ENCODE data around the gene SEMA5A.

Gene SEMA5A

DNA sequence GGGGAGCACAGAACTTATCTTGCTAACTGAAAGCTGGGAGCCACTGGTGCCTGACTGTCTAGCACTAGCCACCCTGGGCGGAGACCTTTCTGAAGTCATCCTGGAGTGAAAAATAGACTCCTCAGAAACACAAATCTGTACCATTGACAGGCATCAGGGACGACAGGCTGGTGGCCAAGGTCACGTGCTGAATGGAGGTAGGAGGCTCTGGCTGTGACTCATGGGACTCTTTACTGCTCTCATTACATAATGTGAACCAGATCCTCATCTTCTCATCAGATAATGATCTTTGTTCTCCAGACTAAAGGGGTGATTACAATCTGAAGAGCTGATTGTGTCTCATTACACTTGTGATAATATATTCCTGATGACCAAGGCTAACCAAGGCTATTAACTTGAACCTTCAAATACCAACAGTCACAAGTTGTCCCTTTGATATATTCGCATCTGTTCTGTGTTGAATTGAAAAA is 91.8 kb downstream of the SEMA5A start:
- no peak overlapping the region for H3K4me3 ChIP-seq (ENCODE audit: low read depth, low read length)
- TF ChIP-seq, protein P1, sequence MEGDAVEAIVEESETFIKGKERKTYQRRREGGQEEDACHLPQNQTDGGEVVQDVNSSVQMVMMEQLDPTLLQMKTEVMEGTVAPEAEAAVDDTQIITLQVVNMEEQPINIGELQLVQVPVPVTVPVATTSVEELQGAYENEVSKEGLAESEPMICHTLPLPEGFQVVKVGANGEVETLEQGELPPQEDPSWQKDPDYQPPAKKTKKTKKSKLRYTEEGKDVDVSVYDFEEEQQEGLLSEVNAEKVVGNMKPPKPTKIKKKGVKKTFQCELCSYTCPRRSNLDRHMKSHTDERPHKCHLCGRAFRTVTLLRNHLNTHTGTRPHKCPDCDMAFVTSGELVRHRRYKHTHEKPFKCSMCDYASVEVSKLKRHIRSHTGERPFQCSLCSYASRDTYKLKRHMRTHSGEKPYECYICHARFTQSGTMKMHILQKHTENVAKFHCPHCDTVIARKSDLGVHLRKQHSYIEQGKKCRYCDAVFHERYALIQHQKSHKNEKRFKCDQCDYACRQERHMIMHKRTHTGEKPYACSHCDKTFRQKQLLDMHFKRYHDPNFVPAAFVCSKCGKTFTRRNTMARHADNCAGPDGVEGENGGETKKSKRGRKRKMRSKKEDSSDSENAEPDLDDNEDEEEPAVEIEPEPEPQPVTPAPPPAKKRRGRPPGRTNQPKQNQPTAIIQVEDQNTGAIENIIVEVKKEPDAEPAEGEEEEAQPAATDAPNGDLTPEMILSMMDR (IDR thresholded peaks at IDR 0.05; ENCODE audit: control insufficient read depth, extremely low read depth, insufficient read depth): no peak
- DNase-seq (ENCODE audit: low read depth): no peak

DNA sequence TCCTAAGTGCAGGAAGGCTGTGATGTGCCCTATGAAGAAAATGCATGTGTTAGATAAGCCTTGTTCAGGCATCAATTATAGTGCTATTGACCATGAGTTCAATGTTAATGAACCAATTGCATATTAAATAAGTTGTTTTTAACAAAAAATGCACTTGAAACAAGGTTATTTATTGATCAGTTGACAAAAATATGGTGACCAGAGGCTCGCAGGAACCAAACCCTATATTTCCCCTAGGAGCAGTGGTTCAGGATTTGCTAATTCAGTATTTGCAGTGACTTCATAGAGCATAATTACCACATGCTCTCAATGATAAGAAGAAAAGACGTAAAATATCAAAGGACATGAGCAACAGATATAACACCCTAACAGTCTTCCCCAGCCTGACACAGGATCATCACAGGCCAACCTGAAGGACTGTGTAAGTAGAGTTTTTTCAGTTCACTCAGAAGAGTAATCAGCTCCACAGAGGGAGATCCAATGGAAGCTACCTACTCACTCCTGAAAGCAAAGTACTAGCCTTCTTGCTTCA is 92.3 kb downstream of the SEMA5A start:
- DNase-seq (ENCODE audit: low read depth): no peak
- TF ChIP-seq, protein P1 (IDR thresholded peaks at IDR 0.05; ENCODE audit: control insufficient read depth, extremely low read depth, insufficient read depth): no peak
- H3K4me3 ChIP-seq (ENCODE audit: low read depth, low read length): no peak overlapping the region

DNA sequence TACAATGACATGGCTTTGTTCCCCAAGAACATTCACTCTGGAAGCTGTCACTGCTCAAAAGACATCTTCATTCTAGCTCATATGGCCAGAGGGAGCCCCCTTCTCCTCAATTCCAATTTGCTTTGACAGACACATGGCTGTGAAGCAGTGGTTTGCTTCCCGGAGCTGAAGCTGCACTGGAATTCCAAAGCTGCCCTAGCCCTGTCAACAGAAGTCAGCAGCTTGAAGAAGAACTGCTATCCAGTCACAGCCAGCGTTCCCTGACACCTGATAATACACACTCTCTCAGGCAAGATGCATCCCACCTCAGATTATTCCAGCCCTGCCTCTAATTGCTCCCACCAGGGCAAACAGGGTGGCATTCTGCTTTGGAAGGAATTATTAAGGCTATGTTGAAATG is 93.7 kb downstream of the SEMA5A start:
- no peak overlapping the region for H3K4me3 ChIP-seq (ENCODE audit: low read depth, low read length)
- TF ChIP-seq, protein P1 (IDR thresholded peaks at IDR 0.05; ENCODE audit: control insufficient read depth, extremely low read depth, insufficient read depth): no peak
- DNase-seq (ENCODE audit: low read depth): no peak

DNA sequence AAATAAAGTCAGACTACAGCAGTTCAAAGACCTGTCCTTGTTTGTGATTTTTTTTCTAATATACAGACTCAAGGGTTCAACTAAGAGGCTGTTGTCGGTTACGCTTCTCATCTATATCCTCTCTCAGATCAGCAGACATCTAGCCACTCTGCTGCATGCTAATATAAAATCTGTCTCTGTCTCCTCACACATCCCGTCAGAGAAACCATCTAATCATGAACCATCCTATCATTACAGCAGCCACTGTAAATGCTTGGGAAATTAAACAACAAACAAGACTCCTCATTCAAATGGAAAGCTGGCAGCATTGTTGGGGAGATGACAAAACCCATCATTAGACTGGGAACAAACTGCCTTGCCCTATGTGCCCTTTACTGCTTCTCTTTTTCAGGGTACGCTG is 94.8 kb downstream of the SEMA5A start:
- no peak for DNase-seq (ENCODE audit: low read depth)
- H3K4me3 ChIP-seq (ENCODE audit: low read depth, low read length): no peak overlapping the region
- TF ChIP-seq, protein P1 (IDR thresholded peaks at IDR 0.05; ENCODE audit: control insufficient read depth, extremely low read depth, insufficient read depth): no peak

DNA sequence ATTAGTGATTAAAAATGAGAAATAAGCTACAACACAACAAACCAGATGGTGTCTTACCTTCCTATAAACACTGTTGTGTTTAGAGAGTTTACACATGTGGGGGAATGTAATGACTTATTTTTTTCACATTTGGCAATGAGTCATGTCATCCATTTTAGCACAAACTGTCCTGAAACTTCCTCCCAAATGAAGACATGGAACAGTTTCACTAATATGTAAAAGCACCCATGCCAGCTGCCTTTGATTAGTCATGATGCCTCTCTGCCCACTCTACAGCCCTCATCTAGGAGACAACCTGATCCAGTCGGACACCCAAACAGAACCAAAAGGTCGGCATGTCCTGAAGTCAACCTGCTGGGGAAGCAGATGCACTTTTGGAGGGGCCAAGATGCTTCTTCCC is 98.2 kb downstream of the SEMA5A start:
- no peak overlapping the region for H3K4me3 ChIP-seq (ENCODE audit: low read depth, low read length)
- DNase-seq (ENCODE audit: low read depth): no peak

DNA sequence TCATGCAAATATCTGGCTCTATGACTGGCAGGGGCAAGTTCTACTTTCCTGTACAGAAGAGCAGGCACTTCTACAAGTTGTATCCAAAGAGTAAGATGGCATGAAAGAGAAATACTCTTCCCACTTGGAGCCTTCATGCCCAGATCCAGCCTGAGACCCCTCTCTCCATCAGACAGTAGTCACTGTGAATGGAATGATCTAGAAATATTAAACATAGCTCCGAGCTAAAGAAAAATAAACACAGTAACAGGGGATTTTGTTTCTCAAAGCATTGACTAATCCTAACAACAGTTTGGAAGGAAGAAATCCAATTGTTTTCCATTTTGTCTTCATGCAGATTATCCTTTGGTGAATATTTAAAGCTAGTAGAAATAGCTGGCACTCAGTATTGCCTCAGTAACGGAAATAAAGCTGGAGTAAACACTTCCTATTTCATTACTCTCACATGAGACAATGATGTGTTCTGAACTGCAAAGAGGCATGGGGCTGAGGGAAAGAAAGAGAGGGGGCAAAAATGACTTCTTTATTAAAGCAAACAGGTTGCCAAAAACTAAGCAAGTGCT is 100.0 kb downstream of the SEMA5A start:
- DNase-seq (ENCODE audit: low read depth): no peak
- TF ChIP-seq, protein P1 (IDR thresholded peaks at IDR 0.05; ENCODE audit: control insufficient read depth, extremely low read depth, insufficient read depth): no peak
- H3K4me3 ChIP-seq (ENCODE audit: low read depth, low read length): no peak overlapping the region

More for the DNA sequence above, 98.2 kb downstream of the SEMA5A start:
- TF ChIP-seq, protein P1 (IDR thresholded peaks at IDR 0.05; ENCODE audit: control insufficient read depth, extremely low read depth, insufficient read depth): no peak

DNA sequence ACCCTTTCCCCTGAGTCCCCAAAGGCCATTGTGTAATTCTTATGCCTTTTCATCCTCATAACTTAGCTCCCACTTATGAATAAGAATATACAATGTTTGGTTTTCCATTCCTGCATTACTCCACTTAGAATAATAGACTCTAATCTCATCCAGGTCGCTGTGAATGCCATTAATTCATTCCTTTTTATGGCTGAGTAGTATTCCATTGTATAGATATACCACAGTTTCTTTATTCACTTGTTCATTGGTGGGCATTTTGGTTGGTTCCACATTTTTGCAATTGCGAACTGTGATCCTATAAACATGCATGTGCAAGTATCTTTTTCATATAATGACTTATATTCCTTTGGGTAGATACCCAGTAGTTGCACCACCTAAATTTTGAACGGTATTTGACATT is 101.5 kb downstream of the SEMA5A start:
- no peak for DNase-seq (ENCODE audit: low read depth)
- H3K4me3 ChIP-seq (ENCODE audit: low read depth, low read length): no peak overlapping the region
- TF ChIP-seq, protein P1 (IDR thresholded peaks at IDR 0.05; ENCODE audit: control insufficient read depth, extremely low read depth, insufficient read depth): no peak

Data from LNCaP clone FGC (cell line).